H1 (cell line): ENCODE data around the gene MBD5. TPM values are rescaled to one million over a fixed set of nuclear protein-coding genes. Genes with fewer than 3 reads are reported as not detected.

Experiments used
- CTBP2 ChIP-seq: IDR thresholded peaks from 2 replicates; pipeline ENCODE4 v1.7.0; 2011; ENCODE audit warnings: borderline replicate concordance, mild to moderate bottlenecking, moderate library complexity, mixed read lengths, low read length; ENCODE audit not compliant: insufficient read depth, insufficient read length
- HDAC2 ChIP-seq, 2 experiments: fragments of 300-600 bp in 1 of 2; sonication (generic) in 1 of 2; IDR thresholded peaks; 2 replicates each; pipeline ENCODE4 v1.6.1; 2011 to 2012; ENCODE audit warnings: low read depth in 2 of 2, low read length in 2 of 2, mild to moderate bottlenecking in 2 of 2, moderate library complexity in 2 of 2, borderline replicate concordance in 1 of 2, inconsistent platforms in 1 of 2
- KDM5A ChIP-seq: fragments of 200-600 bp; IDR thresholded peaks from 2 replicates; pipeline ENCODE4 v1.7.1; 2012; ENCODE audit warnings: mild to moderate bottlenecking, low read length, inconsistent platforms, mixed read lengths
- RNF2 ChIP-seq: fragments of 200-900, 300-1000 bp; sonication (generic); IDR thresholded peaks from 2 replicates; pipeline ENCODE4 v1.7.1; 2016; ENCODE audit warnings: borderline replicate concordance, low read depth, mild to moderate bottlenecking, antibody characterized with exemption, low read length; ENCODE audit not compliant: poor library complexity, severe bottlenecking; ENCODE audit errors: missing control alignments
- SAP30 ChIP-seq: fragments of 300-600 bp; sonication (generic); IDR thresholded peaks from 2 replicates; pipeline ENCODE4 v1.7.1; 2012; ENCODE audit warnings: low read length, moderate library complexity, mild to moderate bottlenecking, inconsistent platforms; ENCODE audit not compliant: insufficient read depth, insufficient replicate concordance
- TAF7 ChIP-seq: optimal IDR thresholded peaks from 2 replicates; pipeline ENCODE3; 2011; ENCODE audit warnings: low read depth, mild to moderate bottlenecking, inconsistent platforms, low read length, moderate library complexity, borderline replicate concordance
- polyA plus RNA-seq, 7 experiments: library from polyadenylated mRNA; depleted of rRNA in 3 of 7; stranded (reverse) in 5 of 7; unstranded in 2 of 7; fragments of >200 nt in 5 of 7; fragments of 200-250 nt in 2 of 7; gene quantifications; 1 replicate in 5 of 7; 2 replicates in 1 of 7; 4 replicates in 1 of 7; pipeline versions ENCODE4 v1.2.1 to v1.2.3, GENCODE V29; 2011 to 2013; ENCODE audit warnings: missing spikeins in 2 of 7, mixed read lengths in 2 of 7
- total RNA-seq: library from RNA; stranded (reverse); fragmentation: NEBNext Ultra II Directional; extraction: Animal tissue kit (Norgen Biotek cat#: 25700); gene quantifications from 2 replicates; pipeline ENCODE4 v1.2.1, GENCODE V29; 2021
- TF ChIP-seq, protein P1 (sequence below): fragments of 300-600 bp; sonication (generic); IDR thresholded peaks from 2 replicates; pipeline ENCODE4 v1.7.1; 2012; ENCODE audit warnings: low read length, moderate library complexity, mild to moderate bottlenecking, inconsistent platforms; ENCODE audit not compliant: insufficient replicate concordance
- TF ChIP-seq, protein P2 (sequence below): IDR thresholded peaks from 2 replicates; pipeline ENCODE4 v1.6.1; 2012; ENCODE audit warnings: inconsistent platforms

The MBD5 gene
- total and polyA plus RNA-seq, 2 of the 8 experiments (the other 6 are each of a cell fraction or from before 2014, with no cell fraction given) = 9.7 to 29.4 TPM

DNA sequence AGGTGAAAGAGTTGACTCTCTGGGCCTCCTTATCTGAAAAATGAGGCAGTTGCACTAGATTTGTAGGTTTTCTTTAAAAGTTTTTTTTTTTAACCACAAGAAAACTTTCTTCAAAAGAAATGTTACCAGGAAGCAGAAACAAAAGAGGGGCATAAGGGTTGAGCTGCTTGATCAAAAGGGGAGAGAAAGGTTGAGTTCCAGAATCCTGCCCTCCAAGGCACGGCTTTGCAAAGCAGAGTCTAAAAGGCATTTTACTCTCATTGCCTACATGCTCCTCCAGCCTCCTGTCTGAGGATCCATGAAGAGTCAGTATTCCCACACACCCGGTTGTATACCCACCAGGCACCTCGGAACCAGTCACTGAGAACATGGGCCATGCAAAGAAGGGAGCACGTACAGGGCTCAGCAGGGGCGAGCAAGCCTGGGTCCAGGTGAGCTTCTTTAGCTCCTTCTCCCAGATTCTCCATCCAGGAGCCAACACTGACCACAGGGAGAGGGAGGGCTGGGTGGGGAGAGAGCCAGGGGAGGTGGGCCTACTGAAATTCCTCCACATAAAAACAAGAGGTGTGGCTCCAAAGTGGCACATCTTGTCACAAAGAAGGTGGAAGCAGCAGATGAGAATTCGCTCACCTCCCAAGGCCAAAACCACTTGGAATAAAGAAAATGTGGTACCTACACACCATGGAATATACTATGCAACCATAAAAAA, 507.6 kb downstream of the MBD5 start (continued):
- TF ChIP-seq, protein P1, sequence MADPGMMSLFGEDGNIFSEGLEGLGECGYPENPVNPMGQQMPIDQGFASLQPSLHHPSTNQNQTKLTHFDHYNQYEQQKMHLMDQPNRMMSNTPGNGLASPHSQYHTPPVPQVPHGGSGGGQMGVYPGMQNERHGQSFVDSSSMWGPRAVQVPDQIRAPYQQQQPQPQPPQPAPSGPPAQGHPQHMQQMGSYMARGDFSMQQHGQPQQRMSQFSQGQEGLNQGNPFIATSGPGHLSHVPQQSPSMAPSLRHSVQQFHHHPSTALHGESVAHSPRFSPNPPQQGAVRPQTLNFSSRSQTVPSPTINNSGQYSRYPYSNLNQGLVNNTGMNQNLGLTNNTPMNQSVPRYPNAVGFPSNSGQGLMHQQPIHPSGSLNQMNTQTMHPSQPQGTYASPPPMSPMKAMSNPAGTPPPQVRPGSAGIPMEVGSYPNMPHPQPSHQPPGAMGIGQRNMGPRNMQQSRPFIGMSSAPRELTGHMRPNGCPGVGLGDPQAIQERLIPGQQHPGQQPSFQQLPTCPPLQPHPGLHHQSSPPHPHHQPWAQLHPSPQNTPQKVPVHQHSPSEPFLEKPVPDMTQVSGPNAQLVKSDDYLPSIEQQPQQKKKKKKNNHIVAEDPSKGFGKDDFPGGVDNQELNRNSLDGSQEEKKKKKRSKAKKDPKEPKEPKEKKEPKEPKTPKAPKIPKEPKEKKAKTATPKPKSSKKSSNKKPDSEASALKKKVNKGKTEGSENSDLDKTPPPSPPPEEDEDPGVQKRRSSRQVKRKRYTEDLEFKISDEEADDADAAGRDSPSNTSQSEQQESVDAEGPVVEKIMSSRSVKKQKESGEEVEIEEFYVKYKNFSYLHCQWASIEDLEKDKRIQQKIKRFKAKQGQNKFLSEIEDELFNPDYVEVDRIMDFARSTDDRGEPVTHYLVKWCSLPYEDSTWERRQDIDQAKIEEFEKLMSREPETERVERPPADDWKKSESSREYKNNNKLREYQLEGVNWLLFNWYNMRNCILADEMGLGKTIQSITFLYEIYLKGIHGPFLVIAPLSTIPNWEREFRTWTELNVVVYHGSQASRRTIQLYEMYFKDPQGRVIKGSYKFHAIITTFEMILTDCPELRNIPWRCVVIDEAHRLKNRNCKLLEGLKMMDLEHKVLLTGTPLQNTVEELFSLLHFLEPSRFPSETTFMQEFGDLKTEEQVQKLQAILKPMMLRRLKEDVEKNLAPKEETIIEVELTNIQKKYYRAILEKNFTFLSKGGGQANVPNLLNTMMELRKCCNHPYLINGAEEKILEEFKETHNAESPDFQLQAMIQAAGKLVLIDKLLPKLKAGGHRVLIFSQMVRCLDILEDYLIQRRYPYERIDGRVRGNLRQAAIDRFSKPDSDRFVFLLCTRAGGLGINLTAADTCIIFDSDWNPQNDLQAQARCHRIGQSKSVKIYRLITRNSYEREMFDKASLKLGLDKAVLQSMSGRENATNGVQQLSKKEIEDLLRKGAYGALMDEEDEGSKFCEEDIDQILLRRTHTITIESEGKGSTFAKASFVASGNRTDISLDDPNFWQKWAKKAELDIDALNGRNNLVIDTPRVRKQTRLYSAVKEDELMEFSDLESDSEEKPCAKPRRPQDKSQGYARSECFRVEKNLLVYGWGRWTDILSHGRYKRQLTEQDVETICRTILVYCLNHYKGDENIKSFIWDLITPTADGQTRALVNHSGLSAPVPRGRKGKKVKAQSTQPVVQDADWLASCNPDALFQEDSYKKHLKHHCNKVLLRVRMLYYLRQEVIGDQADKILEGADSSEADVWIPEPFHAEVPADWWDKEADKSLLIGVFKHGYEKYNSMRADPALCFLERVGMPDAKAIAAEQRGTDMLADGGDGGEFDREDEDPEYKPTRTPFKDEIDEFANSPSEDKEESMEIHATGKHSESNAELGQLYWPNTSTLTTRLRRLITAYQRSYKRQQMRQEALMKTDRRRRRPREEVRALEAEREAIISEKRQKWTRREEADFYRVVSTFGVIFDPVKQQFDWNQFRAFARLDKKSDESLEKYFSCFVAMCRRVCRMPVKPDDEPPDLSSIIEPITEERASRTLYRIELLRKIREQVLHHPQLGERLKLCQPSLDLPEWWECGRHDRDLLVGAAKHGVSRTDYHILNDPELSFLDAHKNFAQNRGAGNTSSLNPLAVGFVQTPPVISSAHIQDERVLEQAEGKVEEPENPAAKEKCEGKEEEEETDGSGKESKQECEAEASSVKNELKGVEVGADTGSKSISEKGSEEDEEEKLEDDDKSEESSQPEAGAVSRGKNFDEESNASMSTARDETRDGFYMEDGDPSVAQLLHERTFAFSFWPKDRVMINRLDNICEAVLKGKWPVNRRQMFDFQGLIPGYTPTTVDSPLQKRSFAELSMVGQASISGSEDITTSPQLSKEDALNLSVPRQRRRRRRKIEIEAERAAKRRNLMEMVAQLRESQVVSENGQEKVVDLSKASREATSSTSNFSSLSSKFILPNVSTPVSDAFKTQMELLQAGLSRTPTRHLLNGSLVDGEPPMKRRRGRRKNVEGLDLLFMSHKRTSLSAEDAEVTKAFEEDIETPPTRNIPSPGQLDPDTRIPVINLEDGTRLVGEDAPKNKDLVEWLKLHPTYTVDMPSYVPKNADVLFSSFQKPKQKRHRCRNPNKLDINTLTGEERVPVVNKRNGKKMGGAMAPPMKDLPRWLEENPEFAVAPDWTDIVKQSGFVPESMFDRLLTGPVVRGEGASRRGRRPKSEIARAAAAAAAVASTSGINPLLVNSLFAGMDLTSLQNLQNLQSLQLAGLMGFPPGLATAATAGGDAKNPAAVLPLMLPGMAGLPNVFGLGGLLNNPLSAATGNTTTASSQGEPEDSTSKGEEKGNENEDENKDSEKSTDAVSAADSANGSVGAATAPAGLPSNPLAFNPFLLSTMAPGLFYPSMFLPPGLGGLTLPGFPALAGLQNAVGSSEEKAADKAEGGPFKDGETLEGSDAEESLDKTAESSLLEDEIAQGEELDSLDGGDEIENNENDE = no peak
- TF ChIP-seq, protein P2, sequence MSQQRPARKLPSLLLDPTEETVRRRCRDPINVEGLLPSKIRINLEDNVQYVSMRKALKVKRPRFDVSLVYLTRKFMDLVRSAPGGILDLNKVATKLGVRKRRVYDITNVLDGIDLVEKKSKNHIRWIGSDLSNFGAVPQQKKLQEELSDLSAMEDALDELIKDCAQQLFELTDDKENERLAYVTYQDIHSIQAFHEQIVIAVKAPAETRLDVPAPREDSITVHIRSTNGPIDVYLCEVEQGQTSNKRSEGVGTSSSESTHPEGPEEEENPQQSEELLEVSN = no peak
- TF ChIP-seq HDAC2 (IDR thresholded peaks at IDR 0.05; ENCODE audit: borderline replicate concordance in 1 of 2, low read depth in 2 of 2, low read length in 2 of 2) (no peak), RNF2 (no peak), TAF7 (no peak), SAP30 (no peak), CTBP2 (no peak), KDM5A (no peak)
